Endometrial microvascular endothelial cells (primary cell): ENCODE results near the gene SFT2D3. TPM values are rescaled to one million over a fixed set of nuclear protein-coding genes. Genes with fewer than 3 reads are reported as not detected.

Source experiments
- in situ Hi-C: cut with HindIII; loops from 2 replicates; pipeline ENCODE4 v1.10.0; 2017; ENCODE audit warnings: low sequenced_read_pairs, low pct_unique_long_range_greater_than_20kb; ENCODE audit errors: inconsistent ontology term
- total RNA-seq: library from RNA; depleted of rRNA; stranded (reverse); fragments of >200 nt; gene quantifications from one replicate; pipeline ENCODE4 v1.2.3, GENCODE V29; 2015; ENCODE audit errors: inconsistent ontology term

SFT2D3 gene, protein sequence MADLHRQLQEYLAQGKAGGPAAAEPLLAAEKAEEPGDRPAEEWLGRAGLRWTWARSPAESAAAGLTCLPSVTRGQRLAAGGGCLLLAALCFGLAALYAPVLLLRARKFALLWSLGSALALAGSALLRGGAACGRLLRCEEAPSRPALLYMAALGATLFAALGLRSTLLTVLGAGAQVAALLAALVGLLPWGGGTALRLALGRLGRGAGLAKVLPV
- total RNA-seq = 4.9 TPM

DNA sequence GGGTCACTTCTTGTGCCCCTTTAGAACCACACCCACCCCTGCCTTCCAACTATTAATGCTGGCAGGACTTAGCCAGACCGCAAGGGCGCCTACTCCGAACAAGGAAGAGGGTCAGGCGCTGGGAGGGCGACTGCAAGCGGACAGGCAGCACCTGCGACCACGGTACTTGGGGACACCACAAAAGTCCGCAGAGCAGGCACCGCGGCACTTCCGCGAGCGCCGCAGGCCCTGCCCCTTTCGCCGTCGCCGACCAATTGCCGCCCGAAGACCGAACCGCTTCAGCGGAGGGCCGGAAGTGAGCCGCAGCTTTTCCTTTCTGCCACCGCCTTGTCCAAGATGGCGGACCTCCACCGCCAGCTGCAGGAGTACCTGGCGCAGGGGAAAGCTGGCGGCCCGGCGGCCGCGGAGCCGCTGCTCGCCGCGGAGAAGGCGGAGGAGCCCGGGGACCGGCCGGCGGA is at the start of gene SFT2D3:
SFT2D3 (plus strand) TSS at position 305 of the 458 bp plus-strand sequence; CDS start at position 337, 32 bp downstream.
- in situ Hi-C loops = no loop called here

DNA sequence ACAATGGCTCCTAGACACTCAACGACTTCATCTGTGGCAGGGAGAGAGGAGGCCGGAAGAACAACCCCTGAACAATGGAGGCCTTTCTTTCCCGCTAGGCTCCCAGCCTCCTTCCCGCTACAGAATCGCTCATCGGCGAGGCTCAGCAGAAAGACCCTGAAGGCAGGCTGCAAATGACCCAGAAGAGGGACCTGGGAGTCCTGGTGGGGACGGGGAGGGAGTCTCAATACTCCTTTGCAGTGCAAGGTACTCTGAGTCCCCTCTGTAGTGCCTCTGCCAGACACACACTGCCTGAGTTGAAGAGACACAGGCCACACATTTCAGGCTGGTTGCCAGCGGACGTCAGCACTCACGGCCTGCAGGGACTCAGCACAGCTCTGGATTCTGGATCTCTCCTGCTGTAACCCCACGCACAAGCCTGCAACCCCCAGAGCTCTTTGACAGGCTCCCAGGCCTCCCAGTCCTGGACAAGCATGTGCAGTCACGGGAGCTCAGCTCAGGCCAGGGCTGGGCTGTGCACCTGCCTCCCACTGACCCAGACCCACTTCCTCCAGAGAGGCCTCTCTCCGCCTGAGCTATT is 49.2 kb upstream of the SFT2D3 start:
- in situ Hi-C loops = no loop called here

DNA sequence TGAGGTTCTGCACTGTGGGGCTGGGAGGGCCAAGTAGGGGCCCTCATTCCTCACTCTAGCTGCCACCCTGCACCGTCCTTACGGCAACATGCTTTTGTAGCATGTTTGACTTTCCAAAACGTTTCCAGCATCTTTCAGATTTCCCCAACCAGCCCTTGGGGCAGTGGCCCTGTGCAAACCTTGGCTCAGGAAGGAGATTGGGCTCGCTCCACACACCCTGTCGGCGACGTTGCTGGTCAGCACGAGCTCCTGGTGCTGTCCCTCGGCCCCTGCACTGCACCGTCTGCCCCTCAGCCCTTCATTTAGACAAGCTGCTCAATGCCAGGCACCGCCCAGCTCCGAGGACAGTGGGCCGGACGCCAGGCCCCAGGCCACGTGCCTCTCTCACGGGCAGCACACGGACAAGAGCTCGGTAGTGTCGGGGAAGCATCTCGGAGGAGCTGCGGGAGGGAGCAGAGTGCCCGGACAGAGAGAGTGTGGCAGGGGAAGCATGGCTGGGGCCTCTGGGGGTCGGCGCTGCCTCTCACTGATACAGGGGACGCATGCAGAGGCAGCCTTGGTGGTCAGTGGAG is 48.4 kb upstream of the SFT2D3 start:
- in situ Hi-C loops = no loop called here

DNA sequence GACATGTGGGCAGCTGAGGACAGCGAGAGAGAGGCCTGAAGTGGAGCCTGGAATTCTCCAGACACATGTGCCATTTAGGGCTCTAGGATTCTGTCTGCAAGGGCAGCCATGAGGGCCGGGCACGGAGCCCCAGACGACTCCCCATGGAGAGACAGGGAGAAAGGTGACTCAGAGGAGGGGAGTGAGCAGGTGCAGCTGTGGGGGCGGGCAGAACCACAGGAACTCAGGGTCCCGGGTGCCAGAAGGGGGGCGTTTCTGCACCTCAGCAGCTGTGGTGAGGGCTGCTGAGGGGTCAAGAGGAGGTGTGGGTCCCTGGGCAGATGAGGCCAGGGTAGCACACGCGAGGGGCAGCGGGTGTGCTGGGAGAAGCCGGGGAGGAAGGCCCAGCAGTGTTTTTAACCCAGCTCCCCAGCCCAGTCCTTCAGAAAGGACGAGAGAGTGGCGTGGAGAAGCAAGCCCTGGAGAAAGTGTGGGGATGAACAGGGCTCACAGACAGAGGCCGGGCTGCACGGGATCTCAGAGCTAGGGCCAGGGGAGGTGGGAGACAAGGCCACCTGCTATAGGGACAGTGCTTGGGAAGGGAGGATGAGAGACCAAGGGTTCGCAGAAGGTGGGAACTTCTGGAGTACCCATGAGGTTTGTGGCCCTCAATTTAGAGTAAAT is 47.7 kb upstream of the SFT2D3 start:
- in situ Hi-C loops = no loop called here

DNA sequence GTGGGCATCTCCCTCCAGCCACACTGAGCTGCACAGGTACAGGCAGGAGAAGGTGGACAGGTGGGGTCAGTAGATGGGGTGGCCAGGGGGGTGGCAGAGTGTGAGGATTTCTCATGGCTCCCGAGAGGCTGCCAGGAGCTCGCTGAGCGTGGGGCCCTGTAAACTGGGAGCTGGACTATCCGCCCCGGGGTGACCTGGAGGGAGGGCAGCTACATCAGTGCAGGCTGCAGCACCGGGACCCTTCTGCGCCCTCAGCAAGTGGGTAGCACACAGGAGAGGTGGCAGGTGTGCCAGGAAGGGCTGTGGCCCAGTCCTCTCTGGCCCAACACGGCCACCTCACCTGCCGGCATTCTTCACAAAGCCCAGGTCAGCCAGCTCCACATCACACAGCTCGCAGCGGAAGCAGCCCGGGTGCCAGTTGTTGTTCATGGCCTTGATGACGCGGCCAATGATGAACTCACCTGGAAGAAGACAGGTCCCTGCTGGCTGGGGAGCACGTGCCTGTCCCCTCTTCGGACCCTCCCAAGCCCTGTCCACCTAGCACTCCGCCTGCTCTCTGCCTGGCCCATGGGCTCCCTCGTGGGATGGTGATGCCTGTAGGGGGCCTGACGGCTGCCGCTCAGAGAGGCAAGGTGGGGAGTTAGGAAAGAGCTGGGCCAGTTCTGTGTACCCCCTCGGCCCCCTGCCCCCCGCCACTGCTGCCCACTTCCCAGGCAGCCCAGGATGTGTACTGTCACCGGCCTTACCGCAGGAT is 47.0 kb upstream of the SFT2D3 start:
- in situ Hi-C loops = no loop called here

DNA sequence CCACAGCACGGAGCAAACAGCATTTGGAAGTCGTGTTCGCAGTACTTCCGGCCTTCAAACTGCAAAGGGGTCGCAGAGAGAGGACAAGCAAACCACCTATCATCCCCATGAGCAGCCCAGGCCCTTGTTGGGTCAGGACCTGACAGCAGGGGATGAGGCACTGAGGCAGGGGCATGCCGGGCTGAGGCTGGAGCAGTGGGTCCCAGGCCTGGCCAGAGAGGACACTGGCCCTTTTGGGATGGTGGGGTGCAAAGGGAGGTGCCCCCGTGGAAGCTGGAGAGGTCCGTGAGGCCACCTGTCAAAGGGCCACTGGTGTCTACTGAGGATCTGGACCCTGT is 46.5 kb upstream of the SFT2D3 start:
- in situ Hi-C loops = no loop called here

DNA sequence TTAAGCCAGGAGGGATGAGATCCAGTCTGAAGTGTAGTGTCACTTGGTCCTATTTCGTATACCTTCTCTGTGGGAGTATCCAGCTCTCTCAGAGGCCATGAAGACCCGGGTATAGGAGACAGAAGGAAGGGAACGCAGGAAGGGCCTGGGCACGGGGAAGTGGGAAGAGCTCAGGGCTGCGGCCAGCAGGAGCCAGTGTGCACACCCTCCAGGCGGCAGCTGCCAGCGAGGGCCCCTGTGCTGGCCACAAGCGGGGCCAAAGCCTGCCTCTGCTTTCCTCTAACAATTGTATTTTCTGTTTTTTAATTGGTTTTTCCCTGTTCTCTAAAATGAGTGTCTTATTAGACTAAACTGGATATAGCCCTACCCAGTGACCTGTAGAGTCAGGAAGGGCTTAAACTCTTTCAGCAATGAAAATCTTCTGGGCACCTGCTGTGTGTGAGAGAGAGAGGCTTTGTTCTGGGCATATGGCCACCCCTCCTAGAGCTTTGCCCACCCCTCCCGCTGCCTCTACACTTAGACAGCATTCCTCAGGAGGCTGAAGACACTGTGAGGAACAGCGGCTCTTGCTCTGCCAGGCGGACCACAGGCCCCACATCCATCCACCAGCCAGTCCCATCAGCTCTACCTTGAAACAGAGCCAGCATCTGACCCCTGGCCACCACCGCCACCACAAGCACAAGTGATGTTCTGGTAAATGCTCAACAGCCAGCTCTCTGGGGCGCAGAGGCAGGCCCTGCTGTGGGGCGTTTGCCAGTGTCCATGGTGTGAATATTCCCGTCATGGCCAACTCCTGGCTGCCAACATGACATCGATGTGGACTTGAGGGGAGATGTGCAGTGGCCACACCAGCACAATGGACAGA is 45.9 kb upstream of the SFT2D3 start:
- in situ Hi-C loops = no loop called here

DNA sequence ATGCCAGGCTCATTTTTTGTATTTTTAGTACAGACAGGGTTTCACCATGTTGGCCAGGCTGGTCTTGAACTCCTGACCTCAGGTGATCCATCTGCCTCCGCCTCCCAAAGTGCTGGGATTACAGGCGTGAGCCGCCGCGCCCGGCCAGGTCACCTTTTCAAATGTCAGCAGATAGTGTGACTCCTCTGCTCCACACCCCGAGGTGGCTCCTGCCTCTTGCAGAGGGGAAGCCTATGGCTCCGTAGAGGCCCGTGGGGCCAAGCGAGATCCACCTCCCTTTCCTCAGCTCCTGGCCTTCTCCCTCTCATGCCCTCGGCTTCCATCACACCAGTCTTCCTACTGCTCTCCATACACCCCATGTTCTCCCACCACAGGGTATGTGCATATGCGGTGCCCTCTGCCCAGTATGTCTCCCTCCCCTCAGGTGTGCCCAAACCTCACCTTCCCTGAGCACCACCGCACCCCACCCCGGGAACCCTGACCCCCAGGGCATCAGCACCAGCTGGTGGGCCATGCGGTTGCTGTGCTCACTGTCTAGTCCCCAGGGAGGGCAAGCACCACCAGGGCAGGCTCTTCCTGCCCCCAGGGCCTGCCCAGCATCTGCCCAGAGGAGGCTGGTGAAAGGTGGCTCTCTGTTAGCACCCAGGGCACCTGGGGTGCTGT is 44.6 kb upstream of the SFT2D3 start:
- in situ Hi-C loops = no loop called here

DNA sequence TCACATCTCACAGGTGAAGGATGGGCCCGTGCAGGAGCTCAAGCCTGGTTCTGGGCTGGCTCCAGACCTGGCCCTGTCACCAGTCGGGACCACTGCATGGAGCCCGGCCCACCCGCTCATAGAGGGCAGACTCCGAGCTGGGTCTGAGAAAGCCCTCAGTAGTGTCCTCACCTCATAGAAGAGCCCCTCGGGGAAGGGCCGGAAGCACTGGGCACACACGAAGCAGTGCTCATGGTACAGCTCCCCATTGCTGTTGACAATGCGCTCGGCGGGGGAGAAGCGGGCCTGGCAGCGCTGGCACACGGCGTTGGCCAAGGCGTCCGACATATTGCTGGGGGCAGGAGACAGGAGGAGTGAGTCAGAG is 44.1 kb upstream of the SFT2D3 start:
- in situ Hi-C loops = no loop called here

DNA sequence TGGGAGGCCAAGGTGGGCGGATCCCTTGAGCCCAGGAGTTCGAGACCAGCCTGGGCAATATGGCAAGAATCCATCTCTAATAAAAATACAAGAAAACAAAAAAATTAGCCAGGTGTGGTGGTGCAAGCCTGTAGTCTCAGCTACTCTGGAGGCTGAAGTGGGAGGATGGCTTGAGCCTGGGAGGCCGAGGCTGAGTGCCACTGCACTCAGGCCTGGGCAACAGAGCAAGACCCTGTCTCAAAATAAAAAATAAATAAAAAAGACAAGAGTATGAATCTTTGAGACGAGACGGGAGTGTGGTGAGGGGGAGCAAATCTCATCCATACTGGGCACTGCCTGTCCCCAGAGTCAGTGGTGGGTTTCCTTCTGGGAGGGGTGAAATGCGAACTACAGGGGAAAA is 43.2 kb upstream of the SFT2D3 start:
- in situ Hi-C loops = no loop called here

DNA sequence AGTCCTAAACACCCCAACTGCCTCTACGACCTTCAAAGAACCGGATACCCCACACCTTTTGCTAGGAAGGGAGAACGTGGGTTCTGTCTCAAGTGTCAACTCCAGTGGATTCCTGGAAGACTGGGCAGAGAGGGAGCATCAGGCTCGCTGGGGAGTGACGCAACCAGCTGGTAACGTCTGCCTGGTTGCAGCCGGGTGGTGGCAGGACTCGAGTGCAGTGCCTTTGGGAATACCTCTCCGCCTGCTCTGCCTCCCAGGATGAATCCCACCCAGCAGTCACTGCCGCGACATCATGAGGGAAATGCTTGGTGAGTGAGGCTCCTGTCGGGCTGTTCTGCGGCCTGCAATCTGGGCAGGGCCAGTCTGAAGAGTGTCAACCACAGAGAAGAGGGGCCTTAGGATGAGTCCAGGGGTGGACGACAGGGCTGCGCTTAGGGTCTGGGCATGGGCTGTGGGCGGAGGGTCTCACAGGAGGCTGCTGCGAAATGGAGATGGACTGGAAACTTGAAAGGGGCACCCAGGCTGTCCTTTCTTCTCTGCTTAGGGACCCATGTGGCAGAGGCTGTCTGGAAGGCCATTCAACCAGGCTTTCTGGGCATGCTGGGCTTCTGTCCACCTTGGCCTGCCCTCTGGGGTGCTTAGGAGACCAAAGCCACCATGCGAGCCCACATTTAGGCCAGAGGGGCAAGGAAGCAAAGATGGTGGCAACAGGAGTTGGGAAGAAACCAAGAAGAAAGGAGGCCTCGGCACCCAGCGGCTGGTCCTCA is 42.5 kb upstream of the SFT2D3 start:
- in situ Hi-C loops = no loop called here

DNA sequence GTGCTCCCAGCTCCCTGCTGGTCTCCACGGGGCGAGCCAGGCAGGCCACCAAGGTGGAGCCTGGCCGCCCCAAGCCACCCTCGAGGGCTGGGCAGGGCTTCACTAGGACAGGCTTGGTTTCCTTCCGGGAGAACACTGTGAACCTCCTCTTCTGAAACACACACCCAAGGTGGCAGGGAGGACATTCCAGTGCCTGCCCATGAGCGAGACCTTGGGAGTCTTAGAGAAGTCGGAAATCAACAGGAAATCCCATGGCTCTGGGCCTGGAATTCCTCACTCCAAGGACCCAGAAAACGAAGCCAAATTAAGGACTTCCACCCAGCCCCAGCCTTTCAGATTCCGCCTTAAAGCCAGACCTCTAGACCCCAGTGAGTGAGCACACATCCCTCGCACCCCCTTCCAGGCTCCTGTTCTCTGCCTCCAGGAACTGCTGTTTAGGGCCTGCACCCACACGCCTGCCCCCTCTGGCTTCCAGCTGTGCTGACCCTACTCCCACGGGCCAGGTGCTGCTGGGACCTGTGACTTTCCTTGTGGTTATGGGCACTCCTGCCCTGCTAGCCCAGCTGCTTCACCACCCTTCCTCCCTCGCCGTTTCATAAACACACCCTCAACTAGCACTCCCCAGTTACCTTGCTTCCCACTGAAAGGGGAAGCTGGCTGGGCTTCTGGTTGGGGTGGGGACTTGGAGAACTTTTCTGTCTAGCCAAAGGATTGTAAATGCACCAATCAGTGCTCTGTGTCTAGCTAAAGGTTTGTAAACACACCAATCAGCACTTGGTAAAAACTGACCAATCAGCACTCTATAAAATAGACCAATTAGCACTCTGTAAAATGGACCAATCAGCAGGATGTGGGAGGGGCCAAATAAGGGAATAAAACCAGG is 41.6 kb upstream of the SFT2D3 start:
- in situ Hi-C loops = no loop called here

DNA sequence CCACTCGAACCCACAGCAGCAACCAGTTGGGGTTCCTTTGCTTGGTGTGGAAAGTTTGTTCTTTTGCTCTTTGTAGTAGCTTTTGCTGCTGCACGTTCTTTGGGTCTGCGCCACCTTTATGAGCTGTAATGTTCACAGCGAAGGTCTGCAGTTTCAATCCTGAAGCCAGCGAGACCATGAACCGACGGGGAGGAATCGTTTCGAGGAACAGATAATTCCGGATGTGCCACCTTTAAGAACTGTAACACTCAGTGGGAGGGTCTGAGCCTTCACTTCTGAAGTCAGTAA is 41.1 kb upstream of the SFT2D3 start:
- in situ Hi-C loops = no loop called here

DNA sequence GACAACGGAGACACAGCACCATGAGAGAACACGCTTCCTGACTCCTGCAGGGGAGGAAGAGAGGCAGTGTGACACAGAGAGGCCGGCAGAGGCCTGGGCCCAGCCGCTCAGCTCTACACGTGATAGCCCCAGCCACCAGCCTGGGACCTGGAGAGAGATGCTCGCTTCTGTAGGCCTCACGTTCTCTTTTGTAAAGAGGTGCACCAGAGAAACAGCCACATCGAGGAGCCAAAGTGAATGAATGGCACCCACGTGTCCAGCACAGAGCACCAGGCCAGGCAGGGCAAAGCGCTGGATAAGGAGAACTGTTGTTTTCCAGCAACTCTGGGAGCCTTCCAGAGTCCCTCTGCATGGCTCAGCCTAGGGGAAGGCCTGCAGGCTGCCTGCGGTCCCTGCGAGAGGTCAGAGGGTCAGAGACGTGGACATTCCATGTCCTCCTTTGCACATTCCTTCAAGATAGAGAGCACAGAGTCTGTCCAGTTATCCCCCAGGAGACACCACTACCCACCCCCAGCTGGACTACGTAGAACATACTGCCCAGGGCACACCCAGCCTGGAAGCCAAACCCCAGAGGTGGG is 40.1 kb upstream of the SFT2D3 start:
- in situ Hi-C loops = no loop called here

DNA sequence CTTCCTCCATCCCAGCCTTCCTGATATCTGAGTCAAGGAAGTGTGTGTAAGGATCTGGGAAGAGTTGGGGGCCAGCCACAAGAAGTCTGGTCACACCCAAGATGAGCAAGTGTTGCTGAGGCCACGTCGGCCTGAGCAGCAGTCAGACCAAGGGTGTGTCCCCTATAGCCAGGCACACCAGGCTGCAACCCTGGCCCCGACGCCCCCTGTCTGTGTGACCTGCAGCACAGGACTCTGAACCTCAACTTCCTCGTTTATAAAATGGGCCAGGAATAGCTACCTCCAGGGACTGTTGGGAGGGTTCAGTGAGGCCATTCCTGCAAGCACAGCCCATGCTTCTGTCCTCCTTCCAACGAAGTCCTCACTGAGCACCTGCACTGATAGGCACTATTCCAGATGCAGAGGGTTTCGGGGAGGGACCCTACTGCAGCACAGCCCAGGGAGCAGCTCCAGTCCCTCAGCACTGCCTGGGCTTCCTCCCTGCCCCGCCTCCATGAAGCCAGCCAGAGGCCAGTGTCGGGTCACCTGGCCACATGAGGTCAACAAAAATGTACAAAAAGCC is 39.3 kb upstream of the SFT2D3 start:
- in situ Hi-C loops = no loop called here

DNA sequence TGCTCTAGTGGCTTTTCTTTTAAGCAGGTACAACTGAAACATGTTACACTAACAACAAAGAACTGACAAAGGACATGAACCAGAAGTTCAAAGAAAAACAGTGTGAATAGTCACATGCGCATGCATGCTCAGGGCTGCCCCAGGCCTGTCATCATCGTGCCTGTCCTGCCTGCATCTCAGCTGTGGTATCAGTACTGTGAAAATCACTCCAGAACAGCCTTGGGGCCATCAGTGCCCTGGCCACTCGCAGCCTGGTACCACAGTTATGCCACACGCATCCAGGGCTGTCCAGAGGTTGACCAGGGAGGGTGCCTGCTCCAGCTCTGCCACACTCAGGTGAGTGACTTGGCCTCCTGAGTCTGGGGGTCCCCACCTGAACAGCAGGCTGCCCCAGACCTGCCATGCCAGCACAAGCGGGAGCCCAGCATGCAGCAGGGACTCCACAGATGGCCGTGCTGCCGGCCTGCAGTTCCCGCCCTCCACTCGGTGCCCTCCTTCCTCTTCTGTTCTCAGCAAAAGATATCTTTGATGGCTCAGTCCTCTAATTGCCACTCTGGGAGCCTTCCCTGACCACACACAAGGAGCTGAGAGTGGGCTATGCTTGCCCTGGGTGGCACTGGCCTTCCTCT is 38.2 kb upstream of the SFT2D3 start:
- in situ Hi-C loops = no loop called here
